HepG2 (cell line): ENCODE measurements around the gene AFG1L. TPM values are rescaled to one million over a fixed set of nuclear protein-coding genes. Genes with fewer than 3 reads are reported as not detected.

Experiments
- CENPT ChIP-seq: sonication (generic); formaldehyde crosslinking; IDR thresholded peaks from 2 replicates; pipeline ENCODE4 v1.8.0; 2022; ENCODE audit warnings: low read depth, mild to moderate bottlenecking, moderate library complexity, missing genetic modification reagents
- CENPX ChIP-seq: sonication (generic); formaldehyde crosslinking; IDR thresholded peaks from 2 replicates; pipeline ENCODE4 v1.9.0; 2021; ENCODE audit warnings: mild to moderate bottlenecking, missing genetic modification reagents, moderate library complexity
- DR1 ChIP-seq: sonication (generic); formaldehyde crosslinking; IDR thresholded peaks from 2 replicates; pipeline ENCODE4 v1.8.0; 2021; ENCODE audit warnings: mild to moderate bottlenecking, missing genetic modification reagents, inconsistent platforms
- ESRRA ChIP-seq: sonication (generic); formaldehyde crosslinking; IDR thresholded peaks from 2 replicates; pipeline ENCODE4 v1.5.1; 2020; ENCODE audit warnings: mild to moderate bottlenecking, low read depth, missing genetic modification reagents
- MATR3 ChIP-seq: sonication (generic); formaldehyde crosslinking; IDR thresholded peaks from 2 replicates; pipeline ENCODE4 v1.4.0; 2020; ENCODE audit warnings: missing genetic modification reagents
- MTA3 ChIP-seq: sonication (generic); formaldehyde crosslinking; IDR thresholded peaks from 2 replicates; pipeline ENCODE4 v1.4.0; 2020; ENCODE audit warnings: missing genetic modification reagents
- RARA ChIP-seq: IDR thresholded peaks from 2 replicates; pipeline ENCODE4 v1.6.1; 2016; ENCODE audit warnings: missing genetic modification reagents, missing compliant biosample characterization
- RBM39 ChIP-seq: fragments of 200-400 bp; formaldehyde crosslinking; IDR thresholded peaks from one replicate; pipeline ENCODE4 v1.6.1; 2018; ENCODE audit warnings: antibody characterized with exemption, mild to moderate bottlenecking, low read depth, low read length; ENCODE audit not compliant: poor library complexity, severe bottlenecking
- RFXAP ChIP-seq: sonication (generic); formaldehyde crosslinking; IDR thresholded peaks from 2 replicates; pipeline ENCODE4 v1.4.0; 2020; ENCODE audit warnings: missing genetic modification reagents, borderline replicate concordance
- SMAD9 ChIP-seq: sonication (generic); formaldehyde crosslinking; IDR thresholded peaks from 2 replicates; pipeline ENCODE4 v1.5.1; 2020; ENCODE audit warnings: mild to moderate bottlenecking, missing genetic modification reagents
- YY1 ChIP-seq: IDR thresholded peaks from 2 replicates; pipeline ENCODE4 v1.6.1; 2011; ENCODE audit warnings: low read length, low read depth, moderate library complexity, mild to moderate bottlenecking; ENCODE audit not compliant: insufficient read depth, insufficient replicate concordance
- ZNF264 ChIP-seq: sonication (generic); formaldehyde crosslinking; IDR thresholded peaks from 2 replicates; pipeline ENCODE4 v1.4.0; 2020; ENCODE audit warnings: missing genetic modification reagents
- ZNF317 ChIP-seq: sonication (generic); formaldehyde crosslinking; IDR thresholded peaks from 2 replicates; pipeline ENCODE4 v1.5.0; 2020; ENCODE audit warnings: mild to moderate bottlenecking, missing genetic modification reagents
- ZNF33A ChIP-seq: sonication (generic); formaldehyde crosslinking; IDR thresholded peaks from 2 replicates; pipeline ENCODE4 v1.5.1; 2020; ENCODE audit warnings: missing genetic modification reagents, mild to moderate bottlenecking, moderate library complexity, borderline replicate concordance
- ZNF563 ChIP-seq: sonication (generic); formaldehyde crosslinking; IDR thresholded peaks from 2 replicates; pipeline ENCODE4 v1.8.0; 2022; ENCODE audit warnings: mild to moderate bottlenecking, moderate library complexity, missing genetic modification reagents
- ZNF747 ChIP-seq: sonication (generic); formaldehyde crosslinking; IDR thresholded peaks from 2 replicates; pipeline ENCODE4 v1.8.1; 2023; ENCODE audit warnings: missing genetic modification reagents, mild to moderate bottlenecking, borderline replicate concordance
- polyA plus RNA-seq, 8 experiments: library from polyadenylated mRNA; depleted of rRNA in 3 of 8; stranded (reverse) in 7 of 8; unstranded in 1 of 8; fragments of >200 nt; fragmentation: Illumina TruSeq in 4 of 8; extraction: Trizol in 4 of 8; gene quantifications; 2 replicates each; pipeline versions ENCODE4 v1.2.1 to v1.2.3, GENCODE V29; 2011 to 2016; ENCODE audit warnings: low read depth in 4 of 8, missing spikeins in 1 of 8, mixed read lengths in 1 of 8; ENCODE audit not compliant: insufficient read depth in 1 of 8
- total RNA-seq, 5 experiments: library from RNA; depleted of rRNA; stranded (reverse); fragments of >200 nt; fragmentation: Illumina TruSeq; extraction: Trizol; gene quantifications; 2 replicates each; pipeline ENCODE4 v1.2.3, GENCODE V29; 2016; ENCODE audit warnings: low read depth in 1 of 5
- TF ChIP-seq, protein P1 (sequence below): sonication (generic); formaldehyde crosslinking; IDR thresholded peaks from 2 replicates; pipeline ENCODE4 v1.4.0; 2020; ENCODE audit warnings: missing genetic modification reagents
- TF ChIP-seq, protein P2 (sequence below): IDR thresholded peaks from 2 replicates; pipeline ENCODE4 v1.6.1; 2012; ENCODE audit warnings: low read length, improper control_type of control experiment
- TF ChIP-seq, protein P3 (sequence below): IDR thresholded peaks from 2 replicates; pipeline ENCODE4 v1.6.1; 2016; ENCODE audit warnings: low read depth, missing genetic modification reagents, missing compliant biosample characterization

Gene AFG1L
- total and polyA plus RNA-seq, 2 of the 13 experiments (the other 11 are each of a cell fraction or from before 2014, with no cell fraction given) = 3.1 to 14.0 TPM

DNA sequence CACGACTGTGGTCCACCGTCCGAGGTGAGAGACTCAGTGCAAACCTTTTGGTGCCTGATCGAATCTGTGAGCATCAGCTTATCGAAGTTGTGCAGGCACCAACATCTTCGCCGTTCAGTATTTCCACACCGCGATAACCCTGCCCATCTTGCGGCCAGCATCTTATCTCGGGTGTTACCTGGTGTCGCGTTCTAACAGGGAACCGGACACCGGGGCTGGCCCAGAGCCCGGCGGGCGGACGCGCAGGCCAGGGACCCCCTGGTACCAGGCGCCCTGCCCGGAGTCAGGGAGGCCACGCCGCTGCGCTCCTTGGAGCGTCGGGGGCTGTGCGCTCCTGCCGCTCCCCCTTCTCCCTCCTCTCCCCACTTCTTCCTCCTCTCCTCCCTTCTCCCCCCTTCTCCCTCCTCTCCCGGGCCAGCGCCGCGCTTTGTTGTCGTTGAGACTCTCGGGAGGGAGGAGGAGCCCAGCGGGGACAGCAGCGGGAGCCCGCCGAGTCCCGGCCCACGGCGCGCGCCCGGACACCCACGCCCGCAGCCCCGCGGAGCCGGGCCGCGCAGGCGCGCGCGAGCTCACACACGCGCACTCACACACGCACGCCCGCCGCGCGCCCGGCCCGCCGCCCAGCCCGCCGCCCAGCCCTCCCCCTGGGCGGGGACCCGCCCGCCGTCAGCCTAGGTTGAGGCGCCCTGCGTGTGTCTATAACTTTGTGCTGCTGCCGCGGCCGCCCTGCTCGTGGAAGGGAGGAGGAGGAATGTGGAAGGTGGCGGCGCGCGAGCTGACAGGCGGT, 264.4 kb downstream of the AFG1L start (continued):
- TF ChIP-seq CENPT (CRISPR knock-in tag) (no peak), ESRRA (CRISPR knock-in tag) (no peak), ZNF747 (no peak; the same call in 1 of the 2 replicates), MATR3 (CRISPR knock-in tag) (no peak), DR1 (CRISPR knock-in tag) (0 out of 2 replicates have a peak, but pooled peaks have one; percentile 40), SMAD9 (CRISPR knock-in tag) (0 out of 2 replicates have a peak, but pooled peaks have one; percentile 38), RBM39 (no peak), ZNF264 (CRISPR knock-in tag) (no peak), RARA (CRISPR knock-in tag) (0 out of 2 replicates have a peak, but pooled peaks have one; percentile 5), ZNF563 (CRISPR knock-in tag) (peak; percentile 83; the same call in 1 of the 2 replicates), ZNF317 (CRISPR knock-in tag) (no peak; the same call in 1 of the 2 replicates), RFXAP (no peak), YY1 (no peak), CENPX (CRISPR knock-in tag) (no peak), MTA3 (CRISPR knock-in tag) (no peak), ZNF33A (CRISPR knock-in tag) (no peak)
- TF ChIP-seq, protein P1, sequence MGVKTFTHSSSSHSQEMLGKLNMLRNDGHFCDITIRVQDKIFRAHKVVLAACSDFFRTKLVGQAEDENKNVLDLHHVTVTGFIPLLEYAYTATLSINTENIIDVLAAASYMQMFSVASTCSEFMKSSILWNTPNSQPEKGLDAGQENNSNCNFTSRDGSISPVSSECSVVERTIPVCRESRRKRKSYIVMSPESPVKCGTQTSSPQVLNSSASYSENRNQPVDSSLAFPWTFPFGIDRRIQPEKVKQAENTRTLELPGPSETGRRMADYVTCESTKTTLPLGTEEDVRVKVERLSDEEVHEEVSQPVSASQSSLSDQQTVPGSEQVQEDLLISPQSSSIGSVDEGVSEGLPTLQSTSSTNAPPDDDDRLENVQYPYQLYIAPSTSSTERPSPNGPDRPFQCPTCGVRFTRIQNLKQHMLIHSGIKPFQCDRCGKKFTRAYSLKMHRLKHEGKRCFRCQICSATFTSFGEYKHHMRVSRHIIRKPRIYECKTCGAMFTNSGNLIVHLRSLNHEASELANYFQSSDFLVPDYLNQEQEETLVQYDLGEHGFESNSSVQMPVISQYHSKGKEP = no peak
- TF ChIP-seq, protein P2, sequence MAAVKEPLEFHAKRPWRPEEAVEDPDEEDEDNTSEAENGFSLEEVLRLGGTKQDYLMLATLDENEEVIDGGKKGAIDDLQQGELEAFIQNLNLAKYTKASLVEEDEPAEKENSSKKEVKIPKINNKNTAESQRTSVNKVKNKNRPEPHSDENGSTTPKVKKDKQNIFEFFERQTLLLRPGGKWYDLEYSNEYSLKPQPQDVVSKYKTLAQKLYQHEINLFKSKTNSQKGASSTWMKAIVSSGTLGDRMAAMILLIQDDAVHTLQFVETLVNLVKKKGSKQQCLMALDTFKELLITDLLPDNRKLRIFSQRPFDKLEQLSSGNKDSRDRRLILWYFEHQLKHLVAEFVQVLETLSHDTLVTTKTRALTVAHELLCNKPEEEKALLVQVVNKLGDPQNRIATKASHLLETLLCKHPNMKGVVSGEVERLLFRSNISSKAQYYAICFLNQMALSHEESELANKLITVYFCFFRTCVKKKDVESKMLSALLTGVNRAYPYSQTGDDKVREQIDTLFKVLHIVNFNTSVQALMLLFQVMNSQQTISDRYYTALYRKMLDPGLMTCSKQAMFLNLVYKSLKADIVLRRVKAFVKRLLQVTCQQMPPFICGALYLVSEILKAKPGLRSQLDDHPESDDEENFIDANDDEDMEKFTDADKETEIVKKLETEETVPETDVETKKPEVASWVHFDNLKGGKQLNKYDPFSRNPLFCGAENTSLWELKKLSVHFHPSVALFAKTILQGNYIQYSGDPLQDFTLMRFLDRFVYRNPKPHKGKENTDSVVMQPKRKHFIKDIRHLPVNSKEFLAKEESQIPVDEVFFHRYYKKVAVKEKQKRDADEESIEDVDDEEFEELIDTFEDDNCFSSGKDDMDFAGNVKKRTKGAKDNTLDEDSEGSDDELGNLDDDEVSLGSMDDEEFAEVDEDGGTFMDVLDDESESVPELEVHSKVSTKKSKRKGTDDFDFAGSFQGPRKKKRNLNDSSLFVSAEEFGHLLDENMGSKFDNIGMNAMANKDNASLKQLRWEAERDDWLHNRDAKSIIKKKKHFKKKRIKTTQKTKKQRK = no peak
- TF ChIP-seq, protein P3, sequence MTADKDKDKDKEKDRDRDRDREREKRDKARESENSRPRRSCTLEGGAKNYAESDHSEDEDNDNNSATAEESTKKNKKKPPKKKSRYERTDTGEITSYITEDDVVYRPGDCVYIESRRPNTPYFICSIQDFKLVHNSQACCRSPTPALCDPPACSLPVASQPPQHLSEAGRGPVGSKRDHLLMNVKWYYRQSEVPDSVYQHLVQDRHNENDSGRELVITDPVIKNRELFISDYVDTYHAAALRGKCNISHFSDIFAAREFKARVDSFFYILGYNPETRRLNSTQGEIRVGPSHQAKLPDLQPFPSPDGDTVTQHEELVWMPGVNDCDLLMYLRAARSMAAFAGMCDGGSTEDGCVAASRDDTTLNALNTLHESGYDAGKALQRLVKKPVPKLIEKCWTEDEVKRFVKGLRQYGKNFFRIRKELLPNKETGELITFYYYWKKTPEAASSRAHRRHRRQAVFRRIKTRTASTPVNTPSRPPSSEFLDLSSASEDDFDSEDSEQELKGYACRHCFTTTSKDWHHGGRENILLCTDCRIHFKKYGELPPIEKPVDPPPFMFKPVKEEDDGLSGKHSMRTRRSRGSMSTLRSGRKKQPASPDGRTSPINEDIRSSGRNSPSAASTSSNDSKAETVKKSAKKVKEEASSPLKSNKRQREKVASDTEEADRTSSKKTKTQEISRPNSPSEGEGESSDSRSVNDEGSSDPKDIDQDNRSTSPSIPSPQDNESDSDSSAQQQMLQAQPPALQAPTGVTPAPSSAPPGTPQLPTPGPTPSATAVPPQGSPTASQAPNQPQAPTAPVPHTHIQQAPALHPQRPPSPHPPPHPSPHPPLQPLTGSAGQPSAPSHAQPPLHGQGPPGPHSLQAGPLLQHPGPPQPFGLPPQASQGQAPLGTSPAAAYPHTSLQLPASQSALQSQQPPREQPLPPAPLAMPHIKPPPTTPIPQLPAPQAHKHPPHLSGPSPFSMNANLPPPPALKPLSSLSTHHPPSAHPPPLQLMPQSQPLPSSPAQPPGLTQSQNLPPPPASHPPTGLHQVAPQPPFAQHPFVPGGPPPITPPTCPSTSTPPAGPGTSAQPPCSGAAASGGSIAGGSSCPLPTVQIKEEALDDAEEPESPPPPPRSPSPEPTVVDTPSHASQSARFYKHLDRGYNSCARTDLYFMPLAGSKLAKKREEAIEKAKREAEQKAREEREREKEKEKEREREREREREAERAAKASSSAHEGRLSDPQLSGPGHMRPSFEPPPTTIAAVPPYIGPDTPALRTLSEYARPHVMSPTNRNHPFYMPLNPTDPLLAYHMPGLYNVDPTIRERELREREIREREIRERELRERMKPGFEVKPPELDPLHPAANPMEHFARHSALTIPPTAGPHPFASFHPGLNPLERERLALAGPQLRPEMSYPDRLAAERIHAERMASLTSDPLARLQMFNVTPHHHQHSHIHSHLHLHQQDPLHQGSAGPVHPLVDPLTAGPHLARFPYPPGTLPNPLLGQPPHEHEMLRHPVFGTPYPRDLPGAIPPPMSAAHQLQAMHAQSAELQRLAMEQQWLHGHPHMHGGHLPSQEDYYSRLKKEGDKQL = no peak
